Measurements from ENCODE around the gene DNAJB6.

Gene DNAJB6

GRCh38 chr7:157336383-157337315 is at the start of gene DNAJB6:
TSS of gene DNAJB6 (plus strand) at chr7:157337004. CDS start at chr7:157358573, 21,569 bp downstream.
- DNase-seq (ENCODE audit: low read depth) = peak; percentile 93

- DNase-seq (ENCODE audit: low read depth) = no peak
These were observed 45.3 kb upstream of the DNAJB6 start for GRCh38 chr7:157291404-157292080.

- DNase-seq (ENCODE audit: low read depth) = no peak
These were observed 44.5 kb upstream of the DNAJB6 start for GRCh38 chr7:157292258-157292657.

DNA sequence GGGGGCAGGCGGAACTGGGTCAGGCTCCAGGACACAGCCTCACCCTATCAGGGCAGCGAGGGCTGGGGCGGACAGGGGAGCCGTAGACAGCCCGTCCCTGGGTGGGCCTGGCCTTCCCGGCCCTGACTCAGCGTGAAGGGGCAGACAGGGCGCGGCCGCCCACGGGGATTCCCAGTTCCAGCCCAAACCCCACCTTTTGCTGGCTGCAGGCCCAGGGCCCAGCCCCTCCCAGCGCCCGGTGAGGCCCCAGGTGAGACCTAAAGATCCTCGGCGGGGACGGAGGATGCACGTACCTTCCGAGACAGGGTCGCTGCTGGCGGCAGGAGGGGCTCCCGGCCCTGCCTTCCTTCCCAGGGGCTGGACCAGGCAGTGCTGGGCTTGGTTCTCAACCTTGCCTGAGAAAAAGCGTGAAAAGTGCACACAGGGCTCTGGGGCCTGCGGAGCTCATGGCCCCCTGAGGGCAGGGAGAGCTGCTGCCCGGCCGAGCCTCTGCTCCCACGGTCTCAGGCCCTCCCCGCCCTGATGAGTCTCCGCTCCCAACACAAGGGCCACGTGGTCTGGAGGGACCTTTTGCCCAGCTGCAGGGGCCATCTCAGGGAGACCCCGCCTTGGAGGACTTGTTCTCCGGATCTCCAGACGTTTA is 43.9 kb upstream of the DNAJB6 start:
- no peak for DNase-seq (ENCODE audit: low read depth)

- no peak for DNase-seq (ENCODE audit: low read depth)
These were observed 43.4 kb upstream of the DNAJB6 start for GRCh38 chr7:157293413-157293788.

- no peak for DNase-seq (ENCODE audit: low read depth)
These were observed 42.0 kb upstream of the DNAJB6 start for GRCh38 chr7:157294773-157295172.

DNA sequence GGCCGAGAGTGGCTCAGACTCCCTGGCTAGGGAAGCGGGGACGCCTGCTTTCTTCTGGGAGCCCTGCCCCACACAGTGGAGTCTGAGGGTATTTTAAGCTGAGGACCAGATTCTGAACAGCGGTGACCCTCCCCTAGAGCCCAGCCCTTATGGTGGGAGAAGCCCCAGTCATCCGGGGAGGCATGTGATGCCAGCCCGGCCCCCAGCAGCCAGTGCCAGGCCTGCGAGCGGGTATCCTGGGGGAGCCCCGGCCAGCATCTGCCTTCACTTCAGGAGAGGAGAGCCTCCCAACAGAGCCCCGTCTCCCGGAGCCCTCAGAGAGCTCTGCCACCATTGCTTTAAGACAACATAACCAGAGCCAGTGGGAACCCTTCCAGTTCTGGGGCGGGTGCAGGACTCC is 41.5 kb upstream of the DNAJB6 start:
- no peak for DNase-seq (ENCODE audit: low read depth)

GRCh38 chr7:157297185-157297584 is 39.6 kb upstream of the DNAJB6 start:
- DNase-seq (ENCODE audit: low read depth) = no peak

GRCh38 chr7:157299317-157299612 is 37.5 kb upstream of the DNAJB6 start:
- no peak for DNase-seq (ENCODE audit: low read depth)

DNA sequence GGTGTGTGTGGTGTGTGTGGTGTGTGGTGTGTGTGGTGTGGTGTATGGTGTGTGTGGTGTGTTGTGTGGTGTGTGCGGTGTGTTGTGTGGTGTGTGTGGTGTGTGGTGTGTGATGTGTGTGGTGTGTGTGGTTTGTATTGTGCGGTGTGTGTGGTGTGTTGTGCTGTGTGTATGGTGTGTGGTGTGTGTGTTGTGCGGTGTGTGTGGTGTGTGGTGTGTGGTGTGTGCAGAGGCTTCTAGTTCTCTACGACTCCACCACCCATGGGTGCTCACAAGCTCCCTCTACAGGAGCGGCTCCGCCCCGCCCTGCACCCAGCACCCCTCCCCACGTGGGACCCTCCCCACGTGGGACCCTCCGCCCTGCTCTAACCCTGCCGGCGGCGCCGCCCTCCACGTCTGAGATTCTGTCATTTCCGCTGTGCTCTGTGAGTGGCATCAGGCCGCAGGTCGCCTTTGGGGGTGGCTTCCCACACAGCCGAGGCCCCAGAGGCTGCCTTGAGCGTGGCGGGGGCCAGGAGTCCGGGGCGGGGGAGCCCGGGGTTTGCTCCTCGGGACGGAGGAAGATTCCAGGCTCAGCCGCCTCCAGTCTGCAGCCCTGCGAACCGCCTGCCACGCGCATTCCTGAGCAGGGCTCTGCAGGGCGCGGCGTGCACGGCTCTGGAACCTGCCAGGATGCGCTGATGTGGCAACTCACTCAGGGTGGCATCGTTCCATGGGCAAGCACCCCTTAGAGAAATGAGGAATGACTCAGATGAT is 37.0 kb upstream of the DNAJB6 start:
- DNase-seq (ENCODE audit: low read depth) = peak; percentile 13

- DNase-seq (ENCODE audit: low read depth) = no peak
These were observed 36.4 kb upstream of the DNAJB6 start for GRCh38 chr7:157300369-157300825.

GRCh38 chr7:157301610-157302120 is 35.1 kb upstream of the DNAJB6 start:
- no peak for DNase-seq (ENCODE audit: low read depth)

DNA sequence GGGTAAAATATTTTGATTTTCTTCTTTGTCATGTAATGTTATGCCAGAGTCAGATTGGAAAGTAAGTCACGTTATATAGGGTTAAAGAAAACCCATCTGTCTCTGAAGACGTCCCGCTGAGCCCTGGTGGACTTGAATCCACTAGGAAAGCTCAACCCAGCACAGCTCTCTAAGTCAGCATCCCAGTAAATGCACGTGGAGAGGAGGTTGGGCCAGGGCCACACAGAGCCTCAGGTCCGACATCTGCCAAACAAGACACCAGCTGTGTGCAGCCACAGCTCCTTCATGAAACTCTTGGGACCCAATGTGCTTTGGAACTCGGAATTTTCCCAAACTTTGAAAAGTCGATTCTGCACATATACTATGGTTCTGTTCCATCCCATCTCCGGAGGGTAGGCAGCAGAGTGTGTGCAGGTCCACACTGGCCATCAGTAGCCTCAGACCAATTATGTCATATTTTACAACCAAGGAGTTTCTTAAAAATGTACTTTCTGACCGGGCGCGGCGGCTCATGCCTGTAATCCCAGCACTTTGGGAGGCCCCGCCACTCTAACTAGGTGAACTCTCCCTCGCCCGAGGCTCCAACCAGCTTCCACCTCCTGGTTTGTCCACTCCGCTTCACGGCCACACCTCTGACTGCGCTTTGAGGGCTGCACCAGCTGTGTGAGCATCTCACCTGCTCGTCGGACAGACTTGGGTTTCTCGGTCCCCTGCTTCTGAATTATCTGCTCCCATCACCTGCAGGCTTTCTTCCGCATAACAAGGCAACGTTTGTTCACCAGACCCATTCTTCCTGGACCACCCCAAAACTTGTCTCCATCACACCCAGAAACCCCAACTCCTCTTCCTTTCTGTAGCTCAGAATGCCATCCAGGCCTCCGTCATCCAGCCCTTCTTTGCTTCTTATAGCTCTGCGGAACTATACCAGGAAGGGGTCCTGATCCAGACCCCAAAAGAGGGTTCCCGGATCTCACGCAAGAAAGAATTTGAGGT is 29.7 kb upstream of the DNAJB6 start:
- DNase-seq (ENCODE audit: low read depth) = no peak

DNA sequence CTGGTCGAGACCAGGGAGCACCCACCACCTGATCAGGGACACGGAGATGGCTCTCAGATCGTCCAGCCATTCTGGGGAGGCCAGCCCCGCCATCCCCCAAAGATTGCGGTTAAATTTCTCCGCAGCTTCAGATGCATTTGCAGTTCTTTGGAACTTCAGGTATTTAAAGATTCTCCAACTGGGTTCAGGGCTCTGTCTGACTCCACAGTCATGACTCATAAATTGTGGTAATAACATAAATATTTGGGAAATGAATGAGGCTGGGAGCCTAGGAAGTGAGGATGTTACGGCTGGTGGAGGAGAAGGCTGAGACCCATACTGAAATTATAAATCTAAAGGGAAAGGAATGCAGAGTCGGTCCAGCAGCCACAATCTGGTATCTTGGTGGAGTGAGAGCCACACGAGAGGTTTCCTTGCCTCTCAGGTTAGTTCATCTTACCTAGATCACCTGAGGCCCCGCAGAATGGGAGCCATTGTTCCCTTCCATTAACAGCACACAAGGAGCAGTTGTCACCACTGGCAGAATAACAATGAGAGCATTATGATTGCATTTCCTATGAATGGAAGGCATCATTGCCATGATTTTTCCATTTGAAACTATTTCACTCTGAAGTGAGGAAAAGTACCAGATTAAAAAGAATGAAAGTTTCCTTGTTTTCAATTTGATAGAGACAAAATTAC is 26.7 kb upstream of the DNAJB6 start:
- DNase-seq (ENCODE audit: low read depth) = no peak

- no peak for DNase-seq (ENCODE audit: low read depth)
These were observed 26.1 kb upstream of the DNAJB6 start for GRCh38 chr7:157310676-157311185.

- DNase-seq (ENCODE audit: low read depth) = no peak
These were observed 23.9 kb upstream of the DNAJB6 start for GRCh38 chr7:157312941-157313340.

DNA sequence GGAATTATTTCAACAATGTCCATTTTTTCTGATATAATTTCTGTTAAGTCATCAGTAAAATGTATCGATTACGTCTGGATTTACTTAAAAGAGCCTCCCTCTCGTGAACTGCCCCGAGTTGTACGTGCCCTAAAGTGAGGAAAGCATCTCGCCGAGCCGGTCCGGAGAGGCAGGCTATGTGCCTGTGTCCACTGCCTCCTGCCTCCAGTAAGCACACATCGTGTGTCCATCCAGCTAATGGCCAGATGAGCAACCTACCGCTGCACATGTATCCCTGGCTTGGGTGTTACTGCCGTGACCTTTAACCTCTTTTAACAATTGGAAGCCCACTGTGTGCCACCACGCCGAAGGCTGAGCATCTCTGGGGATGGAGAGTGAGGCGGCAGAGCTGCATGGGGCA is 23.2 kb upstream of the DNAJB6 start:
- no peak for DNase-seq (ENCODE audit: low read depth)

GRCh38 chr7:157318015-157318706 is 18.6 kb upstream of the DNAJB6 start:
- DNase-seq (ENCODE audit: low read depth) = no peak

GRCh38 chr7:157320608-157320980 is 16.2 kb upstream of the DNAJB6 start:
- no peak for DNase-seq (ENCODE audit: low read depth)

Data from activated T-helper 1 cell treated with Interleukin-2 at 50 U/mL for 16 hours (primary cell).